H9 (cell line): ENCODE measurements around the gene ITIH4. TPM values are rescaled to one million over a fixed set of nuclear protein-coding genes. Genes with fewer than 3 reads are reported as not detected.

ENCODE experiments used
- DNase-seq: peaks from one replicate; pipeline ENCODE4 v3.0.0-alpha.2; 2017
- H2AFZ ChIP-seq: one replicate; pipeline ENCODE4 v1.6.1; 2013; ENCODE audit warnings: mild to moderate bottlenecking, low read length, control low read depth, moderate library complexity
- H2AK5ac ChIP-seq: 2 replicates; pipeline ENCODE4 v1.6.1; 2013; ENCODE audit warnings: low read length, control low read depth, mixed read lengths; ENCODE audit not compliant: insufficient read length
- H2BK120ac ChIP-seq: one replicate; pipeline ENCODE4 v1.6.1; 2013; ENCODE audit warnings: low read depth, mild to moderate bottlenecking, low read length, control low read depth, inconsistent platforms; ENCODE audit not compliant: poor library complexity, severe bottlenecking
- H2BK12ac ChIP-seq: 2 replicates; pipeline ENCODE4 v1.6.1; 2013; ENCODE audit warnings: low read length, control low read depth, mixed read lengths, low read depth; ENCODE audit not compliant: insufficient read length
- H2BK15ac ChIP-seq: 2 replicates; pipeline ENCODE4 v1.6.1; 2013; ENCODE audit warnings: low read depth, low read length, control low read depth
- H2BK20ac ChIP-seq: one replicate; pipeline ENCODE4 v1.6.1; 2013; ENCODE audit warnings: low read depth, mild to moderate bottlenecking, low read length, control low read depth, inconsistent platforms; ENCODE audit not compliant: poor library complexity, severe bottlenecking
- H2BK5ac ChIP-seq: 2 replicates; pipeline ENCODE4 v1.6.1; 2013; ENCODE audit warnings: low read length, control low read depth, mixed read lengths; ENCODE audit not compliant: insufficient read length
- H3K14ac ChIP-seq: 2 replicates; pipeline ENCODE4 v1.6.1; 2013; ENCODE audit warnings: low read length, control low read depth; ENCODE audit not compliant: insufficient read depth
- H3K18ac ChIP-seq: 2 replicates; pipeline ENCODE4 v1.6.1; 2013; ENCODE audit warnings: low read depth, mild to moderate bottlenecking, mixed read lengths, low read length, control low read depth; ENCODE audit not compliant: insufficient read length
- H3K23ac ChIP-seq: 2 replicates; pipeline ENCODE4 v1.6.1; 2013; ENCODE audit warnings: low read length, control low read depth, mixed read lengths, low read depth; ENCODE audit not compliant: insufficient read length
- H3K23me2 ChIP-seq: 2 replicates; pipeline ENCODE4 v1.6.1; 2013; ENCODE audit warnings: low read depth, mild to moderate bottlenecking, mixed read lengths, low read length, control low read depth; ENCODE audit not compliant: insufficient read length, poor library complexity, severe bottlenecking
- H3K27ac ChIP-seq: 2 replicates; pipeline ENCODE4 v1.5.1; 2013; ENCODE audit warnings: low read length, control low read depth, mixed read lengths, low read depth; ENCODE audit not compliant: insufficient read length
- H3K27me3 ChIP-seq: 2 replicates; pipeline ENCODE4 v1.6.1; 2013; ENCODE audit warnings: low read length, control low read depth, inconsistent platforms; ENCODE audit not compliant: insufficient read depth
- H3K4ac ChIP-seq: 2 replicates; pipeline ENCODE4 v1.6.1; 2013; ENCODE audit warnings: low read depth, mild to moderate bottlenecking, control low read depth, inconsistent platforms, low read length, moderate library complexity
- H3K4me1 ChIP-seq: 2 replicates; pipeline ENCODE4 v1.6.1; 2013; ENCODE audit warnings: low read length, control low read depth, inconsistent platforms; ENCODE audit not compliant: insufficient read depth
- H3K4me2 ChIP-seq: 2 replicates; pipeline ENCODE4 v1.6.1; 2013; ENCODE audit warnings: low read length, control low read depth, mixed read lengths; ENCODE audit not compliant: insufficient read length, insufficient read depth
- H3K56ac ChIP-seq: 2 replicates; pipeline ENCODE4 v1.6.1; 2013; ENCODE audit warnings: low read depth, mild to moderate bottlenecking, mixed read lengths, low read length, control low read depth; ENCODE audit not compliant: insufficient read length
- H3K79me1 ChIP-seq: 2 replicates; pipeline ENCODE4 v1.6.1; 2013; ENCODE audit warnings: low read depth, mild to moderate bottlenecking, moderate library complexity, low read length, control low read depth, inconsistent platforms; ENCODE audit not compliant: insufficient read depth, poor library complexity, severe bottlenecking
- H3K79me2 ChIP-seq: 2 replicates; pipeline ENCODE4 v1.6.1; 2013; ENCODE audit warnings: low read length, control low read depth, inconsistent platforms; ENCODE audit not compliant: insufficient read depth
- H3K9ac ChIP-seq: 2 replicates; pipeline ENCODE4 v1.6.1; 2013; ENCODE audit warnings: low read length, control low read depth, mixed read lengths; ENCODE audit not compliant: insufficient read length; ENCODE audit errors: extremely low read depth
- H3K9me3 ChIP-seq: one replicate; pipeline ENCODE4 v1.6.1; 2013; ENCODE audit warnings: low read depth, low read length, inconsistent platforms; ENCODE audit not compliant: control insufficient read depth
- H3T11ph ChIP-seq: one replicate; pipeline ENCODE4 v1.6.1; 2013; ENCODE audit warnings: mild to moderate bottlenecking, low read length, control low read depth, inconsistent platforms
- H4K20me1 ChIP-seq: one replicate; pipeline ENCODE4 v1.6.1; 2013; ENCODE audit not compliant: control insufficient read depth, insufficient read length, insufficient read depth
- H4K5ac ChIP-seq: 2 replicates; pipeline ENCODE4 v1.6.1; 2013; ENCODE audit warnings: low read depth, mild to moderate bottlenecking, mixed read lengths, low read length, control low read depth; ENCODE audit not compliant: insufficient read length
- H4K8ac ChIP-seq: replicated peaks from 2 replicates; pipeline ENCODE4 v1.6.1; 2013; ENCODE audit warnings: low read length, control low read depth, mixed read lengths, low read depth; ENCODE audit not compliant: insufficient read length
- H4K91ac ChIP-seq: 2 replicates; pipeline ENCODE4 v1.6.1; 2013; ENCODE audit warnings: low read depth, mild to moderate bottlenecking, moderate library complexity, mixed read lengths, low read length, control low read depth; ENCODE audit not compliant: insufficient read length
- H3K27ac Mint-ChIP-seq, 3 experiments: 2 replicates in 2 of 3; 3 replicates in 1 of 3; pipeline ENCODE4 v1.8.0; 2020 to 2021; ENCODE audit warnings: mixed read lengths in 3 of 3, mild to moderate bottlenecking in 1 of 3, moderate library complexity in 1 of 3
- H3K27me3 Mint-ChIP-seq: 2 replicates; pipeline ENCODE4 v1.8.0; 2021; ENCODE audit warnings: low read depth, mild to moderate bottlenecking, moderate library complexity, mixed read lengths
- H3K36me3 Mint-ChIP-seq, 3 experiments: 2 replicates in 2 of 3; 3 replicates in 1 of 3; pipeline ENCODE4 v1.8.0; 2020 to 2021; ENCODE audit warnings: low read depth in 3 of 3, mixed read lengths in 3 of 3; ENCODE audit not compliant: insufficient read depth in 1 of 3
- H3K4me1 Mint-ChIP-seq, 2 experiments: 2 replicates each; pipeline ENCODE4 v1.8.0; 2020; ENCODE audit warnings: mixed read lengths in 2 of 2
- H3K4me3 Mint-ChIP-seq, 2 experiments: 2 replicates in 1 of 2; 3 replicates in 1 of 2; pipeline ENCODE4 v1.8.0; 2020 to 2021; ENCODE audit warnings: mild to moderate bottlenecking in 2 of 2, mixed read lengths in 2 of 2, moderate library complexity in 1 of 2
- H3K9me3 Mint-ChIP-seq, 2 experiments: 2 replicates in 1 of 2; 3 replicates in 1 of 2; pipeline ENCODE4 v1.8.0; 2020; ENCODE audit warnings: mild to moderate bottlenecking in 2 of 2, mixed read lengths in 2 of 2, moderate library complexity in 1 of 2
- whole genome bisulfite sequencing: extraction: QIAGEN DNeasy Blood & Tissue Kit; methylation state at CpG from one replicate; pipeline ENCODE4 v1.1.7; 2013; ENCODE audit warnings: missing lambda C conversion rate, low lambda C conversion rate, mixed read lengths; ENCODE audit not compliant: insufficient read length; ENCODE audit errors: extremely low coverage; 5-methylcytosine and 5-hydroxymethylcytosine counted together
- total RNA-seq: library from RNA; stranded (reverse); gene quantifications from 2 replicates; pipeline ENCODE4 v1.2.1, GENCODE V29; 2021
- TF ChIP-seq, protein P1 (sequence below): fragments of 200-600 bp; sonication (generic); conservative IDR thresholded peaks from 3 replicates; pipeline ENCODE4 v1.8.0; 2021; ENCODE audit warnings: antibody characterized with exemption, mild to moderate bottlenecking

ITIH4 gene
- total RNA-seq, 1 experiment from 2014 or later, result 3.0 TPM

DNA sequence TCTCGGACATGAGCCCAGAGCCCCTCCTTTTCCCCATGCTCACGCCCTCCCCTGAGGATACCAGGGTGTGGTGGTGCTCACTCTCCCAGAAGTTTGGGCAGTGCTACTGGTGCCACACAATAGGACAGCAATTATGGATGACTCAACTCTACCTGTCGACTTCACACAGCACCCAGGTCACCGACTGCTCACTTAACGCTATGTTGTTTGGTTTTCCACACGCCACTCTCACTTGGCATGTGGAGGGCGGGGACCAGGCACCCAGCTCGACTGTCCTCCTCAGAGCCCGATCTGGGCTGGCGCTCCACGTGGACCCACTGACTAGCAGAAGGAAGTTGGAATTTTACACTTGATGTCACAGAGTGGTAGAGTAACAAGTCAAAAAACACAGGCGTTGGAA is 36.0 kb upstream of the ITIH4 start:
- H2AK5ac ChIP-seq, result no peak overlapping the region
- H3K9me3 Mint-ChIP-seq, result peaks cover 11 to 16% of the 10 kb centered on the region in 2 experiments; a peak in 4 of 5 replicates
- H2AFZ ChIP-seq, result no peak overlapping the region

More for the DNA sequence above, 36.0 kb upstream of the ITIH4 start:
- TF ChIP-seq, protein P1, sequence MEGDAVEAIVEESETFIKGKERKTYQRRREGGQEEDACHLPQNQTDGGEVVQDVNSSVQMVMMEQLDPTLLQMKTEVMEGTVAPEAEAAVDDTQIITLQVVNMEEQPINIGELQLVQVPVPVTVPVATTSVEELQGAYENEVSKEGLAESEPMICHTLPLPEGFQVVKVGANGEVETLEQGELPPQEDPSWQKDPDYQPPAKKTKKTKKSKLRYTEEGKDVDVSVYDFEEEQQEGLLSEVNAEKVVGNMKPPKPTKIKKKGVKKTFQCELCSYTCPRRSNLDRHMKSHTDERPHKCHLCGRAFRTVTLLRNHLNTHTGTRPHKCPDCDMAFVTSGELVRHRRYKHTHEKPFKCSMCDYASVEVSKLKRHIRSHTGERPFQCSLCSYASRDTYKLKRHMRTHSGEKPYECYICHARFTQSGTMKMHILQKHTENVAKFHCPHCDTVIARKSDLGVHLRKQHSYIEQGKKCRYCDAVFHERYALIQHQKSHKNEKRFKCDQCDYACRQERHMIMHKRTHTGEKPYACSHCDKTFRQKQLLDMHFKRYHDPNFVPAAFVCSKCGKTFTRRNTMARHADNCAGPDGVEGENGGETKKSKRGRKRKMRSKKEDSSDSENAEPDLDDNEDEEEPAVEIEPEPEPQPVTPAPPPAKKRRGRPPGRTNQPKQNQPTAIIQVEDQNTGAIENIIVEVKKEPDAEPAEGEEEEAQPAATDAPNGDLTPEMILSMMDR, result no peak
- no peak overlapping the region for H4K91ac ChIP-seq
- H2BK5ac ChIP-seq, result no peak overlapping the region
- H3K79me2 ChIP-seq, result peaks cover 2% of the 10 kb centered on the region; the same call in 1 of the 2 replicates
- no peak overlapping the region for H3K4me2 ChIP-seq
- no CpG with 5 or more reads among the region's 12 CpGs for WGBS
- H3K27me3 ChIP-seq, result no peaks in the 10 kb centered on the region
- no peak overlapping the region for H3K56ac ChIP-seq
- no peak overlapping the region for H4K5ac ChIP-seq
- H2BK15ac ChIP-seq, result no peak overlapping the region
- H2BK20ac ChIP-seq, result no peak overlapping the region
- H3K23me2 ChIP-seq, result no peaks in the 10 kb centered on the region
- no peak overlapping the region for H4K8ac ChIP-seq
- Mint-ChIP-seq H3K27me3 (no peaks in the 10 kb centered on the region), H3K4me1 (no peaks in the 10 kb centered on the region), H3K27ac (0 out of 7 replicates have a peak overlapping the region, but pooled peaks of 1 of the 3 experiments have one; percentile 68), H3K36me3 (peaks cover 20 to 27% (median 21%) of the 10 kb centered on the region in 3 experiments), H3K4me3 (no peak overlapping the region)
- H3K79me1 ChIP-seq, result no peaks in the 10 kb centered on the region
- no peak for DNase-seq
- no peaks in the 10 kb centered on the region for H3K9me3 ChIP-seq
- no peak overlapping the region for H3K27ac ChIP-seq
- no peak overlapping the region for H3K23ac ChIP-seq
- no peaks in the 10 kb centered on the region for H3K4me1 ChIP-seq
- H3K14ac ChIP-seq, result no peak overlapping the region
- H4K20me1 ChIP-seq, result no peaks in the 10 kb centered on the region
- H2BK12ac ChIP-seq, result no peak overlapping the region
- H3K9ac ChIP-seq, result no peak overlapping the region
- H2BK120ac ChIP-seq, result no peak overlapping the region
- no peak overlapping the region for H3T11ph ChIP-seq
- H3K4ac ChIP-seq, result no peak overlapping the region
- H3K18ac ChIP-seq, result no peak overlapping the region
